Glomerular endothelial cell (primary cell): ENCODE measurements around the gene TMEM156. TPM values are rescaled to one million over a fixed set of nuclear protein-coding genes. Genes with fewer than 3 reads are reported as not detected.
"Not testable (repeated sequence)": the region's sequence is repeated elsewhere in the genome, so short reads cannot be mapped to it uniquely, and the experiment has no call there.

Experiments used
- DNase-seq: peaks from one replicate; pipeline ENCODE4 v3.0.0-alpha.2; 2011; ENCODE audit warnings: low read depth, low spot score; ENCODE audit errors: extremely low read depth
- total RNA-seq: library from RNA; depleted of rRNA; stranded (reverse); fragments of >200 nt; gene quantifications from 2 replicates; pipeline ENCODE4 v1.2.3, GENCODE V29; 2015

The TMEM156 gene
- total RNA-seq, 1 donor from 2014 or later = 9.6 TPM

- DNase-seq = no peak
Measured at GRCh38 chr4:38995660-38996005, 36.6 kb downstream of the TMEM156 start.

GRCh38 chr4:38994135-38994534, 38.1 kb downstream of the TMEM156 start:
- no peak for DNase-seq

- no peak for DNase-seq
Measured at GRCh38 chr4:38993683-38994082, 38.5 kb downstream of the TMEM156 start.

GRCh38 chr4:38990241-38990640, 42.0 kb downstream of the TMEM156 start:
- DNase-seq = no peak

- DNase-seq = no peak
Measured at GRCh38 chr4:38989487-38989886, 42.7 kb downstream of the TMEM156 start.

GRCh38 chr4:38988353-38988752, 43.9 kb downstream of the TMEM156 start:
- DNase-seq = not testable (repeated sequence)

- DNase-seq = no peak
Measured at GRCh38 chr4:38987491-38987890, 44.7 kb downstream of the TMEM156 start.

GRCh38 chr4:38985410-38986100, 46.7 kb downstream of the TMEM156 start:
- DNase-seq = no peak

- no peak for DNase-seq
Measured at GRCh38 chr4:38983787-38984598, 48.2 kb downstream of the TMEM156 start.

GRCh38 chr4:38983291-38983690, 48.9 kb downstream of the TMEM156 start:
- DNase-seq = no peak

- DNase-seq = no peak
Measured at GRCh38 chr4:38982361-38983095, 49.7 kb downstream of the TMEM156 start.

GRCh38 chr4:38980903-38981676, 51.1 kb downstream of the TMEM156 start:
- DNase-seq = peak; percentile 41

GRCh38 chr4:38979511-38980230, 52.5 kb downstream of the TMEM156 start:
- DNase-seq = no peak

- DNase-seq = no peak
Measured at GRCh38 chr4:38979081-38979480, 53.1 kb downstream of the TMEM156 start.

GRCh38 chr4:38976308-38976707, 55.9 kb downstream of the TMEM156 start:
- DNase-seq = no peak

GRCh38 chr4:38968668-38969067, 63.5 kb downstream of the TMEM156 start:
- no peak for DNase-seq

GRCh38 chr4:38967260-38968095, 64.7 kb downstream of the TMEM156 start:
- no peak for DNase-seq

- DNase-seq = no peak
Measured at GRCh38 chr4:38965866-38966265, 66.3 kb downstream of the TMEM156 start.
